T follicular helper cell (primary cell): ENCODE results near the gene TULP4.
"Not testable (repeated sequence)": the region's sequence is repeated elsewhere in the genome, so short reads cannot be mapped to it uniquely, and the experiment has no call there.

Experiments
- DNase-seq: peaks from one replicate; pipeline ENCODE4 v3.0.0-alpha.2; 2020; ENCODE audit warnings: low read depth

TULP4 gene

DNA sequence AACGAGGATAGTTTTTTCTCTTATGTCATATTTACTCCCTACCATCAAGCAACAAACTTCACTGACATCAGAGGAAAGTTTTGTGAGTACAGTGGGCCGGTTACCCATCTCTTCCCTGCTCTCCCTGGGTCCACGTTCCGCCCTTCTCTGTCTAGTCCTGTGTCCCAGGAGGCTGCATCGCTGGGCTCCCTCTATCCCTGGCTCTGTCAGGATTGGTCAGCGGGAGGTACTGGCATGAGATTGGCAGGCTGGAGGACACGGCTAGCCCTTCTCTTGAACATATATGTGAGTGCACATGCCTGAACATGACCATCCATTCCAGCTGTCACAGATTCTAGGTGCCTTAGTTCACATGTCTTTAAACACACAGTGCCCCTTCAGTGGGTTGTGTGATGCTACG is 217.4 kb downstream of the TULP4 start:
- DNase-seq = no peak

DNA sequence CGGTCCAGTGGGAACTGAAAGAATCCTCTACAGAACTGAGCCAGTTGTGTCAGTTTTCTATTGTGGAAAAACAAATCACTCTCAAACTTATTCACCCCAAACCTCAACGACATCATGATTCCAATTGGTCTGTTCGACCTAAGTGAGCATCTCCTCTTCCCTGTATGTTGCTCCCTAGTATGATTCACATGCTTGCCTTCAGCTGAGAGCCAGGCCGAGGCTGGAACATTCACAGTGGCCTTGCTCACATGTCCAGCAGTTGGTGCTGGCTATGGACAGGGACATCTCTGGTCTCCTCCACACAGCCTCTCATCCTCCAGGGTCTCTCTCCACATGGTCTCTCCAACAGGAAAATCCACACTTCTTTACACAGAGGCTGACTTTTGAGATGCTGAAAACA is 219.3 kb downstream of the TULP4 start:
- no peak for DNase-seq

DNA sequence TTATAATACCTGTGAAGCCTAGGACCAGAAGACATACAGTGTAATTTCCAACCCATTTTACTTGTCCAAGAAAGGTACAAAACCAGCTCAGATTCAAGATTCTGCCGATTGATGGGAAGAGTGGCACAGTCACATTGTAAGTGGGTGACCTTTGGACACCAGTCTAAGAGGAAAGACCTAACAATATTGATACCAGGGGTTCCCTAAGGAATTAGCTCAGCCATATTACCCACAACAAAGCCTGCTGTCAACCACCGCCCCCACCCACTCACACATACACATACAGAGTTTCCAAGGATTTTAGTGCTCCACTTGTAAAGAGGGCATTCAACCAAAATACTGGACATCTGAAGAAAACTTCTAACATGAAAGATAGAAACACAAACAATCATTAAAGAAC is 219.7 kb downstream of the TULP4 start:
- DNase-seq = no peak

DNA sequence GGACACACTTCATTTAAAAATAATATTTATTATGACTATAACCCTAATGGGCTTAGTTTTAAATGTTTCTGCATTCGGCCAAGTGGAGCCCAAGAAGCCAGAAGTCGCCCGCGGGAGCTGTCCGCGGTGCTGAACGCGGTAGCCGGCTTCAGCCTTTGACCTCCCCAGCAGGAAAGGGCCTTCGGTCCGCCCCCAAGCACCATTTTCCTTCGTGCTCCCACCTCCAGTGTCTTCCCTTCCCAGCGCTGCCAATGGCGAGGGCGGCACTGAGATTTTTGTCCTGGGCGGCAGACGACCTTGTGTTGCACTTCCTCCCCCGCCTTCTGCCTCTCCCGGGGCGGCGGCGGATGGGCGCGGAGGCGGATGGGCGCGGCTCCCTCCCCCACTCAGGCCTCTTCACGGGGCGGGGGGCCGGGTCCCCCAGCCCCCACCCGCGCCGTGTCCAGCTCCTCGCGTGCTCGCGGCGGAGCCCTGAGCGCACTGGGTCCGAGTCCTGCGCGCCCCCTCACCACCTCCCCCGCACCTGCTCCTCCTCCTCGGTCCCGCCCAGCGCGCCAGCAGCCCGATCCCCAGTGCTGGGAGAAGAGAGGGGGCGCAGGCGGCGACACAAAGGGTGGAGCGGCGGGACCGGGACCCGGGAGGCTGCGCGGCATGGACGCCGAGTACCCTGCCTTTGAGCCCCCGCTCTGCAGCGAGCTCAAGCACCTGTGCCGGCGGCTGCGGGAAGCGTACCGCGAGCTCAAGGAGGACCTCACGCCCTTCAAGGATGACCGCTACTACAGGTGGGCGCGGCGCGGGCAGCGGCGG is 224.0 kb downstream of the TULP4 start:
- DNase-seq = peak; percentile 49

DNA sequence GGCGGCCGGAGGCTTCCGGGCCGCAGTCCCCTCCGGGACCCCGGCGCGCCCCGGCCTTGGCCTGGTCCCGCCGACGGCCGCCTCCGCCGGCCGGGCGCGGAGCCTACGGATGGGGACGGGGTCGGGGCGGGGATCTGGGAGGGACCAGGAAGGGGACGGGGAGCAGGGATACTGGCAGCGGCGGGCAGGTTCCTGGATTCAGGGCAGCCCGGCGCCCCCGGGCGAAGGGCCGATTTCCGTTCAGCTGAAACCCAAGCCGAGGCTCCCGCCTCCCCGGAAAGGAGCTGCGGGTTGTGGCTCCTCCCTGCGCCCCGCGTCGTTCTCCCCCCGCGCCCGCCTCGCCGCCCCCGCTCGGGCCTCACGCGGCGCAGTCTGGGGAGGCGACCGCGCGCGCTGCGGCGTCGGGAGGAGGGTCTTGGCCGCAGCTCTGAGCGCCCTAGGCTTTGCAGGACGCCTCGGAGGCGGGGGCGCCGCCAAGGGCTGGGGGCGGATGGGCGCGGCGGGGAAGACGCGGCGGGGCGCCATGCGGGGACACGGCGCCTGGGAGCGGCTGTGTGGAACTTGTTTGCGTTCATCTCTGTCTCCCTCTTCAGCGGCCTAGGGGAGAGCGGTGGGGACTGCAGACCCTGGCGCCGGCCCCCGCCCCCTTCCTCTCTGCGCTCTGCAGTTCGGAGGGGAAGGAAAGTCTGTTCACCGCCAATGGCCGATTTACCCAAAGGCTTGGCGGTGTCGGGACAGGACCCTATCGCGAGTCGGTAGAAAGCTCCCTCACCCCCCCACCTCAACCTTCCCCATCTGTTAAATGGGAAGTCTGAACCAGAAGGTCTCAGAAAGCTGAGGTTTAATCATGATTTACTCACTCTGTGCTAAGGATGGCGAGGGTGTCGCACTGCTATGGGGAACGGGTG is 224.9 kb downstream of the TULP4 start:
- no peak for DNase-seq

DNA sequence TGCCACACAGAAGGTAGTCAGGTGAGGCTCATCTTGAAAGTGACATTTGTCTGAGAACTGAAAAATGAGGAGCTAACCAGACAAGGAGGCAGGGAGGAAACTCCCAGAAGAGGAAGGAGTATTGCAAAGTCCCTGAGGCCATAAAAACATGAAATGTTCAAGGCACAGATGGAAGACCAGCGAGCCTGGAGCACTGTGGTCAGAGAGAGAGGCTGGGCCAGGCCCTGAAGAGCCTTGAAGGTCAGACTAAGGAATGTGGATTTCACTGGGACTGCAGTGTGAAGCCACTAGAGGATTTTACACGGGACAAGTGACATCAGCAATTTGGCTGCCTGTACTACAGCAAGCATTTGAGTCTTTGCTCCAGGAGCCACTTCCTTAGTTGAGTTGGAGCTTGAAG is 226.5 kb downstream of the TULP4 start:
- DNase-seq = no peak

DNA sequence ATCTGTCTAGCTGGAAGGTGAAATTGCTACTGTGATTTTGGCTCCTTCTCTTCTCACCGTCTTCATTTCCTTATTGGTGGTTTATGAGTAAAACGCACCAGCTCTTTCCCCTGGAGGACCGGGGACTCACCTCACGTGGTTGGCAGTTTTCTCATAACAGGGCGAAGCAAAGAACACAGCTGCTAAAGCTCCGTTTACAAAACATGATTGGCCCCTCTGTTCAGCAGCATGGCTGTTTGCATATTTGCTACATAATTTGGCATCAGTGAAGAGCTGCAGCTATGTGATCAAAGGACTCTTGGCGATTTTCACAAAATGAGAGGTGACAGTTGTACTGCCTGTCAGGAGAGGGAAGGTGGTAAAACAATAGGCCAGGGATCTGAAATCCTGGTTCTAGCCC is 227.1 kb downstream of the TULP4 start:
- DNase-seq = no peak

DNA sequence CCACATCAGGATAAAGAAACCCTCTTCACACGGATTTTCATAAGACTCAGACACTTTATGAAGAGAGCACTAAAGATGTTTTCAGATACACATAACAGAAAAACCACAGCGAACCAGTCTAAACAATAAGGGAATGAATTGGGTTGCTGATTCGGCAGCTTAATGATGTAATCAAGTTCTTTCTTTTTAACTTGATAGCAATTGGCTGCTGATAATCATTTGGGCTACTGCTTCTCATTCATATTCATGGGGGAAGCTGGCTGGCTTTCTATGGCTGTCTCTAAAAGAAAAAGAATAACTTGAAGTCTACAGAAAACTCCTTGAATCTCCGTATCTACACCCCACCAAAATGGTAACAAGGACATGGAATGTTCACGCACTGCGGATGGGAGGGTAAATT is 227.6 kb downstream of the TULP4 start:
- DNase-seq = no peak

DNA sequence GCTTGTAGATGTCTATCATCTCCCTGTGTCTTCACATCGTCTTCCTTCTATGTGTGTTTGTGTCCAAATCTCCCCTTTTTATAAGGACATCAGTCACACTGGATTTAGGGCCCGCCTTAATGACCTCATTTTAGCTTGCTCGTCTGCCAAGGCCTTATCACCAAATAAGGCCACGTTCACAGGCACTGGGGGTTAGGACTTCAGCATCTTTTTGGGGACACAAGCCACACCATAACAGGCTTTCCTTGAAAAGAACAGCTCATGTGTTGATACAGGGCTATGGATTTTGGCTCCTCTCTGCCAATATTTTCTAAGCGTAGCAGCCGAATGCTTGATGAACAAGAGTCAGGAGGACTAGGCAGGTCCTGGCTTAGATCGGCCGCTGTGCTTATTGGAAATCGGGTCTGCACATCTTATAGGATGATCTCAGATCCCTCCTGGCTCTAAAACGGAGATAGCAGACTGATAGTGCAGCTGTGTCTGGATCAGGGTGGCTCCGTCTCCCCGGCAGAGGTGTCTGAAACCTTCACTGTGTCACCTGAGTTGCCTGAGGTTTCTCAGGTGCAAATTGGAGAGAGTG is 231.4 kb downstream of the TULP4 start:
- DNase-seq = no peak

DNA sequence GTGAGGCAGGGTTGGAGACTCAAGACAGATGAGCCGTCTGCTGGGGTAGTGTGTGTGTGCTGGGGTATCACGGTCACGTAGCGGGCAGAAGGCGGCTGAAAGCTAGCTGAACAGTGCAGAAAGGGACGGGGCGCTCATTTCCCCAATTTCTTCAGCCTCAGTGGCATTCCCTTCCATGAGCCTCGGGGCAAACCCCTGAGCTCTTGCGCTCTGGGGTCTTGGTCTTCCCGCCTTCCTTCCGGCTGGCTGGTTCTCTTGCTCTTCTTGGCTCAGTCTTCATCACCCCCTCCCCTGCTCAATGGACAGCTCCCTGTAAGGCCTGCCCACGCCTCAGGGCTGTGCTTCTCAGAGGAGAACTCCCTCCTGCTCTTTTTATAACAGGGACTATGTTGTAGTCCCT is 232.2 kb downstream of the TULP4 start:
- no peak for DNase-seq

DNA sequence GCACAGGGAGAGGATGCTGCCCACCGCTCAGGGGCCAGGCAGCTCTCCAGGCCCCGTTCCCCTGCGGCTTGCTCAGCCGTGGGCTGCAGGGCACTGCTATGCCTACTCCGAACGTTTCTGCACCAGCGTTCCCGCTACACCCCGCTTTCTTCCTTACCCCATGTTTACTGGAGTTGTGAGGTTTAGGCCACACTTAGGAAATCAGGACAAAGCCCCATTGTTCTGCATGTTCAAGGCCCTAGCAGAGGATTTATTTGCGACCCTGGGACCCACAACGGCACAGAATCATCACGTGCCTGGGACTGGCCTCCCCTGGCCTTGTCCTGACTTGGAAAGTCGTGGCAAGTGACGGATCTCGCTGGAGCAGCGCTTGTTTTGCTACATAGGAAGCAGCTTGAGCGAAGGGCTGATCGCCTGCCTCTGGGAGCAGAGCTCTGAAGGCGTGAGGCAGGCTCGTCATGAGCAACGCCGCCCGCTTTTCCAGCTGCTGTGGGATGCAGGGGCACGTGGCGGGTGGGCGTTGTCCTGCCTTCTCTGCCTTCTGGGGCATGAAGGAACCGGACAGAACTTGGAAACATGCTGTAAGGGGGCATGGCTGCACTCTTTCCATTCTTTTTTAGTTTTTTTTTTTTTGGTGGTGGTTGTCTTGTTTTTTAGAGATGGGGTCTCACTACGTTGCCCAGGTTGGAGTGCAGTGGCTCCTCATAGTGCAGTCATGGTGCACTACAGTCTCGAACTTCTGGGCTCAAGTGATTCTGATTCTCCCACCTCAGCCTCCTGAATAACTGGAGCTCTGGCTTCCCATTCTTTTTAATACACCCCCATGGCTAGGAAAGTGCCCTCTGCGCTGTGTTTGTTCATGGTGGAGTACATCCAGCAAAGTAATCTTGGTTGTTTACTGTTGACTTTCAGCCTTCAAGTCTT is 233.0 kb downstream of the TULP4 start:
- no peak for DNase-seq

DNA sequence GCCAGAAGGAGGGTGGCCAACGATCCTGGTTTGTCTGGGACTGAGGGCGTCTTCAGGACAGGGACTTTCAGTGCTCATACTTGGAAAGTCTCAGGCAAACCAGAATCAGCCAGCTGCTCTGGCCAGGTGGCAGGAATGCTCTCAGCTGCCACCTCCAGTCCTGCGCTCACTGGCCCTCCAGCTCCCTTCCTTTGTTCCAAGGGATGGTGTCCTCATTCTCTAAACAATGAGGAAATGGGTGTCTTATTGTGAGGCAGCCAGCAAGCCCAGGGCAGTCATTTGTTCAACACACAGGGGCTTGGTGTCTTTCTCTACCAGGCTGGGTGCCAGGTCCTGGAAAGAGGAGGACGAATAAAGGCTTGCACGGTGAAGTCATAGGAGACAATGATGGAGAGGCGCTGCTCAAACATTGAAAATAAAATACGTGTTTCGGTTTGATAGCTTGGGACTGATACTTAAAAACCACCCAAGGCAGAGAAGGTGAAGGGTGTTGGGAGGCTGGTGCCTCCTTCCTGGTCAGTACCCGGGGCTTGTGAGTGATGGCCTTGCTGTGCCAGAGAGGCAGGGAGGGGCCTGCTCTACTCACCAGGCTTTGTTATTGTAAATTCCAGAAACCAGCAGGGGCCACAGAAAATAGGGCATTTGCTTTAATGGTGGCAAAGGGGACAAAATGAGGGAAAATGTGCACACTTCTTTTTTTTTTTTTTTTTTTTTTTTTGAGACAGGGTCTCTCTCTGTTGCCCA is 236.3 kb downstream of the TULP4 start:
- DNase-seq = no peak

DNA sequence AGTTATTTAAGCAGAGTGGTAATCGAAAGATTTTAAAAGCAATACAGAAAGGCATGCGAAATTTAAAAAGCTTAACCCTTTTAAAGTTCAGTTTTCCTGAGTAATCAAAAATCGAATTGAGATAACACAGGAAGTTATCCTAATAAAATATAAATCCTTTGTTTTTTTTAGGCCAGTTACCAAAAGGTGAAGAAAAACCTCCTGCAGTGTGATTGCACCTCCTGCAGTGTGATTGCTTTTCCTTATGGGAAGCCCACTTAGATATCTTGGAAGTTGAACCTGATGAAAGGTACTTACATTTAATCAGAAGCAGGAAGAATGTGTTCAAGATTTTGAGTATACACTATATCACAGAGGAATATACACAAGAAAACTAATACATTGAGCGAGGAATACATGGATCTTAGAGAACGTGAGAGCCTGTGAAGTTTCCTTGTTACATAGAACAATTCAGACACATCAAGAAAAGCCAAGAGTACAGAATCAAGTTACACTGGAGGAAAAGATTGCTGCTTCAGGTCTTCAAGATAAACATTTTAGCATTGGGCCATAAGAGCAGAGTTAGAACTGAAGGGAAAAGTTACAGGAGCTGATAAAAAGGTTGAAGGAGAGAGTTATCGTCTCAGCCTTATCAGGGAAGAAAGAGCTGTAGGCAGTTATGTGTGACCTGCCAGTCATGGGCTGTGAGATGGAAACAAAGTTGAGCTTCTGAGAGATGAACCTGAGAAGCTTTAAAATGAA is 240.0 kb downstream of the TULP4 start:
- DNase-seq = no peak

DNA sequence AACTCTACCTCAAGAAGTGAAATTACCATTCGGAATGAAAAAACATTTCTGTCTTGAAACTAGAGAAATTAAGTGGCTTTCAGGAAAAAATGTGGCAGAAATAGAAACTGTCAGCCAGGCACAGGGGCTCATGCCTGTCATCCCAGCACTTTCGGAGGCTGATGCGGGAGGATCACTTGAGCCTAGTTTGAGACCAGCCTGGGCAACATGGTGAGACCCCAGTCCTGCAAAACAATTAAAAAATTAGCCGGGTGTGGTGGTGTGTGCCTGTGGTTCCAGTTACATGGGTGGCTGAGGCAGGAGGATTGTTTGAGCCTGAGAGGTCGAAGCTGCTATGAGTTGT is 240.5 kb downstream of the TULP4 start:
- DNase-seq = no peak

DNA sequence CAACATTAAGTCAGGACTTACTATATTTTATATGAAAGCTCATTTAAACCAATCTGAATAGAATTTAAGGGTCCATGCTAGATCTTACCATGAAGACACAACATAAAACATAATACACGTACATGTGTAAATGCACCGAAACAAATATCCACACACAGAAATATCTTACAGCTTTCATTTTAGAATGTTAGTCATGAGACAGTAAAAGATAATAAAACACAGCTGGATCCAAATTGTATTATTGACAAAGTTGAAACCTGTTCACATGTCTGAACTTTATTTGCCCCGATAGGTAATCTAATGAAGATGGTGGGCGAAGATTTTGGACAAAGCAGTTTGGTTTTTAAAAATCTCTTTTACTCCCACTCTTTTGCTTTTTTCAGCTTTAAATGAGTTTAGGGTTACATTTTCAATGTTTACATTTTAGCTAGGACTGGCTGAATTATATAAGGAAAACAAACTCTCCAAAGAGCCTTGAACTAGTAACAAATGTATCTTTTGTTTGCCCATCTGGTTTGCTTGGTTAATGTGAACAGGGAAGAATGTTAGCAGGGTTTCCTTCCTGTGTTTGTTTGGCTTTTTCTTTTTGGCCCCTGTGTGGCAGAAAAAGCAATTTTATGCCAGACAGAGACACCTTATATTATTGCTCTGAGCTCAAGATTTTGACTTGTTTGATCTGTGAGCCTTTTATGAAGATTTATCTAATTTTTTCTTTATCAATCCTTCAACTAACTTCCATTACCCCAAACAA is 242.5 kb downstream of the TULP4 start:
- no peak for DNase-seq

DNA sequence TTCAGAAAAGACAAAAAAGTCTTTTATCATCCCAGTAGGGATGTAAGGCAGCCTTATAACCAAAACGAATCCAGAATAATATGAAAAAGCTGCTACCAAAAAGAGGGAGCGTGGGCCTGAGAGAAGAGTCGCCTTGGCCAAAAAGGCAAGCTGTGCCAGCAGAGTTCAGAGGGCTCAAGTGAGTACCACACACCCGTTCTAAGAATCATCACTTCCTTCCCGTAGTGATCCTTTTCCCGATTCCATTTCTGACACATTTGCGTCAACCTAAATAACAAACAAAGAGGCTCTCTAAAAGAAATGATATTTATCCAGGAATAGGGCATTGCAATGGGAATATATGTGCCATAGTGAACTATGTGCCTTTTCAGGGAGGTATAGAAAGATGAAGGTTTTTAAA is 243.8 kb downstream of the TULP4 start:
- no peak for DNase-seq

DNA sequence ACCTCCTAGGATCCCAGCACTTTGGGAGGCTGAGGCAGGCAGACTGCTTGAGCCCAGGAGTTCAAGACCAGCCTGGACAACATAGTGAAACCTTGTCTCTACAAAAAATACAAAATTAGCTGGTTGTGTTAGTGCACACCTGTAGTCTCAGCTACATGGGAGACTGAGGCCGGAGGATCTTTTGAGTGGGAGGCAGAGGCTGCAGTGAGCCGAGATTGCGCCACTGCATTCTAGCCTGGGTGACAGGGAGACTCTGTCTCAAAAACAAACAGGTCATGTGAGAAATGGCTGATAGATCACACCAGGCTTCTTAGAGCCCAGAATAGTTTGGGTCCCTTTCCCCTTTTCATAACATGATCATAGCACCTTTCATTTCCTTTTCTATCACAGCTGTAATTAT is 244.8 kb downstream of the TULP4 start:
- DNase-seq = not testable (repeated sequence)

DNA sequence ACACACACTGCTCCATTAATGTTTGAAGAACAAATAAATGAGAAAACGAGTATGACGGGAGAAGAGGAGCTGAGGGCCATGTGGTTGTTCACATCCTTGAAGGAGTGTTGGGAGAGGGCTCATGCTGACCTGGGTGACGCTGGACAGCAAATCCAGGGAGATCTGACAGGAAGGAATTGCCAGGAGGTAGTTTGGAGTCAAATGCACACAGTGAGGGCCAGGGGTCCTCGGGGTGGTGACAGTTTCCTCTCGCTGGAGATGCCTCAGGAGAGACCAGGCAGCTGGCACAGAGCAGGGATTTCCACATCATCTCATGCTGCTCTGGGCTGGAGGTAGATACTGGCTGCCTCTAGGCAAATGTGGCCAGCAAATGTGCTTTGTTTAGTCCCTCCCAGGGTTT is 245.7 kb downstream of the TULP4 start:
- DNase-seq = no peak

DNA sequence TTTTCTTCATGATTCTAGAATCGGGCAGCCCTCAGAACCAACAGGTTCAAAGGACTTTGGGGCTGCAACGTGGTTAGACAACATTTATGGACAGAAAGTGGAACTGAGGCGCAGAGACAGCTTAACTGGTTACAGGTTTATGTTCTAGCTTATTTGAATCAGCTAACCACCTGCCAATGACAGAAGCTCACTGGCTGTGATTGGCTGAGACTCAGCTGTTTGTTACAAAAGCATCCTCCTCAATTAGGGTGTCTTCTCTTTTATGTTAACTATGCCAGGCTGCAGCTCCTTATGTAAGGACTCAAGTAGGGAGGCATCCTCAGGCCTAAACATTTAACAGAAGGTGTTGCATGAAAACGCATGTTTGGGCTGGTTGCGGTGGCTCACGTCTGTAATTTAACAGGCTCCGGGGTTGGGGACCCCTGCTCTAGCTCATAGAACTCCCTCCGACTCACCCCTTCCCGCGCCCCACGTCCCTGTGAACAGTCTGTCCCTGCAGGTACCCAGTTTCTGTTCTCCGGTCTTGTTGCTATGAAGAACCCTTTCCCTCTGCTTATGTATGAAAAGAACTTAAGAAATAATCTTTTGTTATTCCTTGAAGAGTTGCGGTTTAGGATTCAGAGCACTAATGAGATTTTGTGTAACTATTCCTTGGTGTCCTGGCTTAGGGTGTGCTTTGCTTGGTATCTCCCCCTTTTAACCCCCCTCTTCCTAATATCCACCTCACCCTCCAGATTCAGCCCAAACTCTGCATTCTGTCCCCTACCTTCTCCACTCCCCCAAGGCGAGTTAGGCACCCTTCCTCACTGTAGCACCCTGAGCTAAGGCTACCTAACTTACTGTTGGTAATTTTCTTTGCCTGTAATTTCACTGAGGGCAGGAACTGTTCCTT is 246.4 kb downstream of the TULP4 start:
- DNase-seq = no peak
